GM12878 (cell line): ENCODE measurements around the gene CHAD. TPM values are rescaled to one million over a fixed set of nuclear protein-coding genes. Genes with fewer than 3 reads are reported as not detected.

Experiments
- ATAC-seq: fragments of 200-7000 bp; cut with Tn5 transposase; 3 replicates; pipeline ENCODE4 v1.9.1; 2020; ENCODE audit warnings: mild to moderate bottlenecking, moderate library complexity
- BruUV-seq: library from RNA; stranded (reverse); fragments of 400-500 nt; replicated peaks from 2 replicates; lab custom pipeline; 2021; lab: Mats Ljungman, UMichigan
- CTCF ChIA-PET: fragments of 300-600 bp; sonication (Branson Sonifier 250); formaldehyde crosslinking; extraction: SDS; loops from one replicate; lab custom pipeline; 2021; ENCODE audit warnings: inconsistent platforms; lab: Yijun Ruan, JAX
- POLR2A ChIA-PET: fragments of 350-600 bp; formaldehyde crosslinking; extraction: SDS; loops from one replicate; lab custom pipeline; 2021; ENCODE audit warnings: inconsistent platforms; lab: Charles Lee
- RAD21 ChIA-PET: fragments of 300-600 bp; sonication (Branson Sonifier 250); formaldehyde crosslinking; loops from one replicate; lab custom pipeline; 2023; ENCODE audit warnings: antibody characterized with exemption; ENCODE audit not compliant: unreplicated experiment; lab: Charles Lee
- SMC1A ChIA-PET: fragments of 300-600 bp; sonication (Branson Sonifier 250); formaldehyde crosslinking; loops from one replicate; lab custom pipeline; 2023; ENCODE audit not compliant: unreplicated experiment, uncharacterized antibody; lab: Charles Lee
- DNase-seq: peaks from one replicate; pipeline ENCODE4 v3.0.0-alpha.2; 2011; ENCODE audit warnings: low read depth, low spot score
- FAIRE-seq: peaks from 3 replicates; lab custom pipeline; 2011; peaks lifted over from hg19 to GRCh38; lab: Jason Lieb, UNC
- H2AFZ ChIP-seq: 2 replicates; pipeline ENCODE4 v1.6.0; 2011; ENCODE audit warnings: low read depth, low read length, control low read depth; ENCODE audit not compliant: control insufficient read depth
- H3K27ac ChIP-seq: 2 replicates; pipeline ENCODE4 v1.5.1; 2011; ENCODE audit warnings: control low read depth; ENCODE audit not compliant: control insufficient read depth, insufficient read depth
- H3K27me3 ChIP-seq, 2 experiments: replicated peaks in 1 of 2; 2 replicates each; pipeline versions ENCODE4 v1.6.0 to v1.6.1; 2011; ENCODE audit warnings: low read length in 1 of 2; ENCODE audit not compliant: control insufficient read depth in 2 of 2, insufficient read depth in 2 of 2
- H3K36me3 ChIP-seq, 2 experiments: 2 replicates each; pipeline ENCODE4 v1.5.1; 2011; ENCODE audit warnings: low read length in 1 of 2; ENCODE audit not compliant: control insufficient read depth in 2 of 2, insufficient read depth in 2 of 2
- H3K4me1 ChIP-seq: 2 replicates; pipeline ENCODE4 v1.6.1; 2011; ENCODE audit warnings: mild to moderate bottlenecking, low read length, moderate library complexity, mixed read lengths; ENCODE audit not compliant: control insufficient read depth, insufficient read depth
- H3K4me2 ChIP-seq: 2 replicates; pipeline ENCODE4 v1.6.0; 2011; ENCODE audit warnings: control low read depth; ENCODE audit not compliant: control insufficient read depth, insufficient read depth
- H3K4me3 ChIP-seq: fragments of 200-600 bp; sonication (generic); 2 replicates; pipeline ENCODE4 v1.5.1; 2016
- H3K79me2 ChIP-seq: 2 replicates; pipeline ENCODE4 v1.6.0; 2011; ENCODE audit warnings: low read length; ENCODE audit not compliant: control insufficient read depth, insufficient read depth
- H3K9ac ChIP-seq: 2 replicates; pipeline ENCODE4 v1.8.0; 2011; ENCODE audit warnings: low read length, control low read depth, mixed read lengths; ENCODE audit not compliant: control insufficient read depth, insufficient read depth
- H3K9me3 ChIP-seq: replicated peaks from 3 replicates; pipeline ENCODE4 v1.5.1; 2011; ENCODE audit warnings: mild to moderate bottlenecking, low read length; ENCODE audit not compliant: control insufficient read depth, insufficient read depth
- H4K20me1 ChIP-seq: 2 replicates; pipeline ENCODE4 v1.6.0; 2011; ENCODE audit not compliant: control insufficient read depth, insufficient read depth
- ASH2L ChIP-seq: fragments of 300-600, 200-600 bp; sonication (generic); IDR thresholded peaks from 2 replicates; pipeline ENCODE4 v1.6.1; 2017; ENCODE audit warnings: low read depth, mild to moderate bottlenecking, borderline replicate concordance
- BMI1 ChIP-seq: fragments of 450-650 bp; IDR thresholded peaks from 2 replicates; pipeline ENCODE4 v1.6.1; 2016; ENCODE audit warnings: mild to moderate bottlenecking, moderate library complexity, borderline replicate concordance
- CREM ChIP-seq: IDR thresholded peaks from 2 replicates; pipeline ENCODE4 v1.6.1; 2014; ENCODE audit warnings: antibody characterized with exemption, low read depth
- DPF2 ChIP-seq: fragments of 450-650 bp; IDR thresholded peaks from 2 replicates; pipeline ENCODE4 v1.6.1; 2017; ENCODE audit warnings: mild to moderate bottlenecking
- JUNB ChIP-seq: IDR thresholded peaks from 2 replicates; pipeline ENCODE4 v1.6.1; 2016; ENCODE audit warnings: antibody characterized with exemption, mild to moderate bottlenecking
- MTA2 ChIP-seq: fragments of 450-650 bp; IDR thresholded peaks from 2 replicates; pipeline ENCODE4 v1.6.1; 2016; ENCODE audit warnings: low read depth, mild to moderate bottlenecking, moderate library complexity
- MYB ChIP-seq: fragments of 150-350 bp; IDR thresholded peaks from 2 replicates; pipeline ENCODE4 v1.6.1; 2014; ENCODE audit warnings: mild to moderate bottlenecking, low read depth, low read length, borderline replicate concordance
- NBN ChIP-seq: fragments of 450-650 bp; IDR thresholded peaks from 2 replicates; pipeline ENCODE4 v1.6.1; 2016
- NFXL1 ChIP-seq: fragments of 450-650 bp; IDR thresholded peaks from 2 replicates; pipeline ENCODE4 v1.6.1; 2017; ENCODE audit warnings: antibody characterized with exemption, mild to moderate bottlenecking, borderline replicate concordance
- NR2C1 ChIP-seq: fragments of 450-650 bp; IDR thresholded peaks from 2 replicates; pipeline ENCODE4 v1.6.1; 2017; ENCODE audit warnings: antibody characterized with exemption, mild to moderate bottlenecking, moderate library complexity
- PAX8 ChIP-seq: fragments of 450-650 bp; IDR thresholded peaks from 2 replicates; pipeline ENCODE4 v1.6.1; 2017; ENCODE audit warnings: mild to moderate bottlenecking, moderate library complexity
- RCOR1 ChIP-seq: conservative IDR thresholded peaks from 2 replicates; pipeline ENCODE4 v1.6.1; 2012; ENCODE audit warnings: low read depth, low read length, improper control_type of control experiment
- TAF1 ChIP-seq: IDR thresholded peaks from 2 replicates; pipeline ENCODE4 v1.6.1; 2011; ENCODE audit warnings: mild to moderate bottlenecking, low read depth, low read length, borderline replicate concordance
- ZBED1 ChIP-seq: IDR thresholded peaks from 2 replicates; pipeline ENCODE4 v1.6.1; 2016; ENCODE audit warnings: borderline replicate concordance
- ZNF217 ChIP-seq: fragments of 450-650 bp; IDR thresholded peaks from 2 replicates; pipeline ENCODE4 v1.6.1; 2017; ENCODE audit warnings: antibody characterized with exemption, mild to moderate bottlenecking
- WGBS: methylation state at CpG from one replicate; pipeline ENCODE4 v1.1.6; 2016; ENCODE audit warnings: low lambda C conversion rate; ENCODE audit not compliant: insufficient replicate concordance, insufficient coverage; ENCODE audit errors: missing lambda C conversion rate; 5-methylcytosine and 5-hydroxymethylcytosine counted together
- in situ Hi-C: fragments of 300-500 bp; cut with MboI; formaldehyde crosslinking; loops from 9 replicates; pipeline ENCODE4 v1.14.3; 2018; ENCODE audit warnings: mixed read lengths
- intact Hi-C: fragments of 100-400 bp; cut with micrococcal nuclease; formaldehyde crosslinking; loops from one replicate; pipeline ENCODE4 v1.14.2; 2022; ENCODE audit not compliant: unreplicated experiment
- polyA plus RNA-seq, 11 experiments: library from polyadenylated mRNA; depleted of rRNA in 4 of 11; unstranded in 6 of 11; stranded (reverse) in 5 of 11; fragments of >200 nt; fragmentation: Nextera tagmentation in 4 of 11; fragmentation: Illumina TruSeq in 1 of 11; extraction: Ambion mirVana in 4 of 11; extraction: Trizol in 1 of 11; gene quantifications; 1 replicate in 1 of 11; 2 replicates in 10 of 11; pipeline versions ENCODE4 v1.2.1 to v1.2.3, GENCODE V29; 2011 to 2016; ENCODE audit warnings: inconsistent platforms in 2 of 11, missing spikeins in 2 of 11, low read depth in 1 of 11
- total RNA-seq, 4 experiments: library from RNA; depleted of rRNA in 3 of 4; stranded (reverse); fragments of >200 nt in 3 of 4; fragmentation: Illumina TruSeq in 1 of 4; extraction: Trizol in 1 of 4; gene quantifications; 2 replicates each; pipeline versions ENCODE4 v1.2.1 to v1.2.3, GENCODE V29; 2013 to 2021
- TF ChIP-seq, protein P1 (sequence below): fragments of 450-650 bp; IDR thresholded peaks from 2 replicates; pipeline ENCODE4 v1.6.1; 2016; ENCODE audit warnings: mild to moderate bottlenecking
- TF ChIP-seq, protein P2 (sequence below): fragments of 450-650 bp; conservative IDR thresholded peaks from 2 replicates; pipeline ENCODE4 v1.6.1; 2017; ENCODE audit warnings: mild to moderate bottlenecking, moderate library complexity
- TF ChIP-seq, protein P3 (sequence below): fragments of 450-650 bp; IDR thresholded peaks from 2 replicates; pipeline ENCODE4 v1.6.1; 2017; ENCODE audit warnings: mild to moderate bottlenecking, low read depth, inconsistent platforms; ENCODE audit not compliant: poor library complexity, severe bottlenecking

The CHAD gene
- total and polyA plus RNA-seq, 10 of the 15 experiments (the other 5 are each of a cell fraction or from before 2014, with no cell fraction given) = 0.06 TPM; not detected in 9

DNA sequence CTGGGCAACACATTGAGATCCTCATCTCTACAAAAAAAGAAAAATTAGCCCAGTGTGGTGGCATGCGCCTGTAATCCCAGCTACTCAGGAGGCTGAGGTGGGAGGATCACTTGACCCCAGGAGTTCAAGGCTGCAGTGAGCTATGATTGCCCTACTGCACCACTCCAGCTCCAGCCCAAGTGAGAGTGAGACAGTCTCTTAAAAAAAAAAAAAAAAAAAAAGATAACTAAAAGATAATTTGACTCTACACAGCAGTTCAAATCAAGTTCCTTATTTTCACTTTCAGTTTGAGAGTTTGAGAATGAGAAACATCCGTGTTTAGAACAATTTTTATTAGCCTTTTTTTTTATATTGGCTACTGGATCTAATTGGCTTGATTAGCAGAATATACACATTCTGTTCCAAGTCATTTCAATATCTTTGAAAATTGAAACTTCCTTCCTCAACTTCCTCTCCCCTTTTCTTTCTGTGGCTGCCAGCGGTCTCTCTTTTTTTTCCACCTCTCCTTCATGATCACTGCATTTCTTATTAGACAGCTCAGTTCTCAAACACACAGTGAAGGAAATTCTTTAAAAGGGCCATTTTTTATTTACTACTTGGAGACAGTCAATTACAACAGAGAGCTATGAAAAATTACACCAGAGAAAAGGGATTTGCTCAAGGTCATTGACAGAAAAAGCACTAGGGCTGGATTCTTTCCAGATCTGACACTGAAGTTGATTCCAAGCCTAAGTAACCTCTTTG, 47.2 kb downstream of the CHAD start:
- Histone ChIP-seq H3K27me3 (no peaks in the 10 kb centered on the region), H3K4me2 (peak overlapping the region; percentile 77), H2AFZ (peak overlapping the region; percentile 96), H3K27ac (peak overlapping the region; percentile 80), H3K4me3 (peak overlapping the region; percentile 39; the same call in 1 of the 2 replicates), H3K9ac (peak overlapping the region; percentile 36), H3K36me3 (no peaks in the 10 kb centered on the region), H3K9me3 (no peaks in the 10 kb centered on the region), H3K4me1 (peaks cover 22% of the 10 kb centered on the region), H4K20me1 (no peaks in the 10 kb centered on the region), H3K79me2 (no peaks in the 10 kb centered on the region)
- no peak for FAIRE-seq
- ChIA-PET POLR2A (interaction anchor here (0.5 to 2.4 kb wide), 13 partner anchors 9 to 702 kb away, joined by 3 to 31 read pairs (median 4); partner anchors contain the start of genes LRRC59 and PPP1R9B), CTCF (interaction anchor here (0.7 to 3.9 kb wide), 13 partner anchors 8 to 59 kb away, joined by 3 to 50 read pairs (median 4); partner anchors contain the start of gene LRRC59), SMC1A (interaction anchor here (0.6 to 2.6 kb wide), 11 partner anchors 8 to 330 kb away, joined by 3 to 22 read pairs (median 4); partner anchors contain the start of gene LRRC59), RAD21 (interaction anchor here (0.6 to 2.4 kb wide), 8 partner anchors 9 to 251 kb away, joined by 3 to 14 read pairs (median 4); partner anchors contain the start of gene LRRC59)
- in situ Hi-C loops = no loop called here
- peak; percentile 50 for ATAC-seq
- intact Hi-C loops = loop anchor here (1.0 kb wide), 1 partner anchor 24 kb away; the partner anchor contains the start of gene LRRC59
- no peak for DNase-seq
- no TSS peak for BruUV-seq
- 33% methylated on average over 3 of the region's 3 CpGs for WGBS
- TF ChIP-seq CREM (0 out of 2 replicates have a peak, but pooled peaks have one; percentile 9), NR2C1 (no peak), ZBED1 (no peak), DPF2 (no peak), PAX8 (0 out of 2 replicates have a peak, but pooled peaks have one; percentile 22), MTA2 (peak; percentile 60; the same call in 1 of the 2 replicates), ZNF217 (no peak), RCOR1 (no peak), ASH2L (peak; percentile 97; the same call in 1 of the 2 replicates), NBN (peak; percentile 73; the same call in 1 of the 2 replicates), TAF1 (peak; percentile 36; the same call in 1 of the 2 replicates), MYB (no peak), NFXL1 (no peak), JUNB (peak; percentile 57), BMI1 (no peak)
- TF ChIP-seq, protein P1, sequence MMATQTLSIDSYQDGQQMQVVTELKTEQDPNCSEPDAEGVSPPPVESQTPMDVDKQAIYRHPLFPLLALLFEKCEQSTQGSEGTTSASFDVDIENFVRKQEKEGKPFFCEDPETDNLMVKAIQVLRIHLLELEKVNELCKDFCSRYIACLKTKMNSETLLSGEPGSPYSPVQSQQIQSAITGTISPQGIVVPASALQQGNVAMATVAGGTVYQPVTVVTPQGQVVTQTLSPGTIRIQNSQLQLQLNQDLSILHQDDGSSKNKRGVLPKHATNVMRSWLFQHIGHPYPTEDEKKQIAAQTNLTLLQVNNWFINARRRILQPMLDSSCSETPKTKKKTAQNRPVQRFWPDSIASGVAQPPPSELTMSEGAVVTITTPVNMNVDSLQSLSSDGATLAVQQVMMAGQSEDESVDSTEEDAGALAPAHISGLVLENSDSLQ = no peak
- TF ChIP-seq, protein P2, sequence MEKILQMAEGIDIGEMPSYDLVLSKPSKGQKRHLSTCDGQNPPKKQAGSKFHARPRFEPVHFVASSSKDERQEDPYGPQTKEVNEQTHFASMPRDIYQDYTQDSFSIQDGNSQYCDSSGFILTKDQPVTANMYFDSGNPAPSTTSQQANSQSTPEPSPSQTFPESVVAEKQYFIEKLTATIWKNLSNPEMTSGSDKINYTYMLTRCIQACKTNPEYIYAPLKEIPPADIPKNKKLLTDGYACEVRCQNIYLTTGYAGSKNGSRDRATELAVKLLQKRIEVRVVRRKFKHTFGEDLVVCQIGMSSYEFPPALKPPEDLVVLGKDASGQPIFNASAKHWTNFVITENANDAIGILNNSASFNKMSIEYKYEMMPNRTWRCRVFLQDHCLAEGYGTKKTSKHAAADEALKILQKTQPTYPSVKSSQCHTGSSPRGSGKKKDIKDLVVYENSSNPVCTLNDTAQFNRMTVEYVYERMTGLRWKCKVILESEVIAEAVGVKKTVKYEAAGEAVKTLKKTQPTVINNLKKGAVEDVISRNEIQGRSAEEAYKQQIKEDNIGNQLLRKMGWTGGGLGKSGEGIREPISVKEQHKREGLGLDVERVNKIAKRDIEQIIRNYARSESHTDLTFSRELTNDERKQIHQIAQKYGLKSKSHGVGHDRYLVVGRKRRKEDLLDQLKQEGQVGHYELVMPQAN = no peak
- TF ChIP-seq, protein P3, sequence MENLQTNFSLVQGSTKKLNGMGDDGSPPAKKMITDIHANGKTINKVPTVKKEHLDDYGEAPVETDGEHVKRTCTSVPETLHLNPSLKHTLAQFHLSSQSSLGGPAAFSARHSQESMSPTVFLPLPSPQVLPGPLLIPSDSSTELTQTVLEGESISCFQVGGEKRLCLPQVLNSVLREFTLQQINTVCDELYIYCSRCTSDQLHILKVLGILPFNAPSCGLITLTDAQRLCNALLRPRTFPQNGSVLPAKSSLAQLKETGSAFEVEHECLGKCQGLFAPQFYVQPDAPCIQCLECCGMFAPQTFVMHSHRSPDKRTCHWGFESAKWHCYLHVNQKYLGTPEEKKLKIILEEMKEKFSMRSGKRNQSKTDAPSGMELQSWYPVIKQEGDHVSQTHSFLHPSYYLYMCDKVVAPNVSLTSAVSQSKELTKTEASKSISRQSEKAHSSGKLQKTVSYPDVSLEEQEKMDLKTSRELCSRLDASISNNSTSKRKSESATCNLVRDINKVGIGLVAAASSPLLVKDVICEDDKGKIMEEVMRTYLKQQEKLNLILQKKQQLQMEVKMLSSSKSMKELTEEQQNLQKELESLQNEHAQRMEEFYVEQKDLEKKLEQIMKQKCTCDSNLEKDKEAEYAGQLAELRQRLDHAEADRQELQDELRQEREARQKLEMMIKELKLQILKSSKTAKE = peak; percentile 74
